ENCODE data around the gene CH25H.
"Not testable (repeated sequence)": the region's sequence is repeated elsewhere in the genome, so short reads cannot be mapped to it uniquely, and the experiment has no call there.

CH25H gene

GRCh38 chr10:89251409-89252224 is 44.5 kb upstream of the CH25H start, which contains the start of gene LIPA:
LIPA (minus strand) TSS chr10:89251775; CDS start chr10:89247648, 4,127 bp downstream.
- H3K4me3 ChIP-seq (ENCODE audit: low read depth, low read length): peak within 1 kb of the TSS; percentile 62
- peak within 1 kb of the TSS; percentile 67 for H3K4me2 ChIP-seq (ENCODE audit: low read length)
- H3K9me3 ChIP-seq (ENCODE audit: control insufficient read depth, low read length): no peaks in the 10 kb centered on the region
- H3K79me2 ChIP-seq: peaks cover 2% of the 10 kb centered on the region
- TF ChIP-seq CTCF (IDR thresholded peaks at IDR 0.05): no peak
- no peak within 1 kb of the TSS for H3K9ac ChIP-seq
- H3K27me3 ChIP-seq (ENCODE audit: control insufficient read depth, insufficient read depth, low read length): no peaks in the 10 kb centered on the region
- no peaks in the 10 kb centered on the region for H3K4me1 ChIP-seq
- peak within 1 kb of the TSS; percentile 87 for H2AFZ ChIP-seq
- H3K27ac ChIP-seq: peak within 1 kb of the TSS; percentile 73
- no peaks in the 10 kb centered on the region for H3K36me3 ChIP-seq (ENCODE audit: control insufficient read depth, insufficient read depth, low read length)

GRCh38 chr10:89250865-89251408 is 43.8 kb upstream of the CH25H start:
- Histone ChIP-seq H3K79me2 (peaks cover 2% of the 10 kb centered on the region), H3K27me3 (ENCODE audit: control insufficient read depth, insufficient read depth, low read length) (no peaks in the 10 kb centered on the region), H2AFZ (peak overlapping the region; percentile 87), H3K4me1 (no peaks in the 10 kb centered on the region), H3K4me3 (ENCODE audit: low read depth, low read length) (peak overlapping the region; percentile 62), H3K27ac (peak overlapping the region; percentile 73), H3K9ac (no peak overlapping the region), H3K4me2 (ENCODE audit: low read length) (peak overlapping the region; percentile 67), H3K36me3 (ENCODE audit: control insufficient read depth, insufficient read depth, low read length) (no peaks in the 10 kb centered on the region), H3K9me3 (ENCODE audit: control insufficient read depth, low read length) (no peaks in the 10 kb centered on the region)
- TF ChIP-seq CTCF (IDR thresholded peaks at IDR 0.05): no peak

- Histone ChIP-seq H3K79me2 (peaks cover 2% of the 10 kb centered on the region), H3K4me3 (ENCODE audit: low read depth, low read length) (no peak overlapping the region), H3K9ac (no peak overlapping the region), H3K4me1 (no peaks in the 10 kb centered on the region), H3K9me3 (ENCODE audit: control insufficient read depth, low read length) (no peaks in the 10 kb centered on the region), H3K27me3 (ENCODE audit: control insufficient read depth, insufficient read depth, low read length) (no peaks in the 10 kb centered on the region), H3K4me2 (ENCODE audit: low read length) (no peak overlapping the region), H3K27ac (no peak overlapping the region), H2AFZ (no peak overlapping the region), H3K36me3 (ENCODE audit: control insufficient read depth, insufficient read depth, low read length) (no peaks in the 10 kb centered on the region)
- TF ChIP-seq CTCF (IDR thresholded peaks at IDR 0.05): no peak
Measured at GRCh38 chr10:89248990-89249389, 41.9 kb upstream of the CH25H start.

GRCh38 chr10:89247623-89248022 is 40.5 kb upstream of the CH25H start:
- H2AFZ ChIP-seq; H3K79me2 ChIP-seq; H3K9ac ChIP-seq; H3K36me3 ChIP-seq (ENCODE audit: control insufficient read depth, insufficient read depth, low read length); H3K27me3 ChIP-seq (ENCODE audit: control insufficient read depth, insufficient read depth, low read length); H3K4me2 ChIP-seq (ENCODE audit: low read length); H3K27ac ChIP-seq; H3K4me1 ChIP-seq; H3K9me3 ChIP-seq (ENCODE audit: control insufficient read depth, low read length); H3K4me3 ChIP-seq (ENCODE audit: low read depth, low read length): not testable (repeated sequence)

- no peak overlapping the region for H2AFZ ChIP-seq
- no peaks in the 10 kb centered on the region for H3K79me2 ChIP-seq
- no peak overlapping the region for H3K4me3 ChIP-seq (ENCODE audit: low read depth, low read length)
- no peak for TF ChIP-seq CTCF (IDR thresholded peaks at IDR 0.05)
- no peaks in the 10 kb centered on the region for H3K9me3 ChIP-seq (ENCODE audit: control insufficient read depth, low read length)
- no peaks in the 10 kb centered on the region for H3K36me3 ChIP-seq (ENCODE audit: control insufficient read depth, insufficient read depth, low read length)
- no peak overlapping the region for H3K4me2 ChIP-seq (ENCODE audit: low read length)
- no peaks in the 10 kb centered on the region for H3K4me1 ChIP-seq
- no peak overlapping the region for H3K27ac ChIP-seq
- H3K9ac ChIP-seq: no peak overlapping the region
- H3K27me3 ChIP-seq (ENCODE audit: control insufficient read depth, insufficient read depth, low read length): no peaks in the 10 kb centered on the region
Measured at GRCh38 chr10:89245802-89246201, 38.7 kb upstream of the CH25H start.

Data from parathyroid adenoma (tissue), 2 donors.